Measurements from ENCODE around the gene ADM. TPM values are rescaled to one million over a fixed set of nuclear protein-coding genes. Genes with fewer than 3 reads are reported as not detected.

Gene ADM
- total RNA-seq, 4 donors from 2014 or later = 234 to 350 (median 298) TPM

- TF ChIP-seq, protein P1, sequence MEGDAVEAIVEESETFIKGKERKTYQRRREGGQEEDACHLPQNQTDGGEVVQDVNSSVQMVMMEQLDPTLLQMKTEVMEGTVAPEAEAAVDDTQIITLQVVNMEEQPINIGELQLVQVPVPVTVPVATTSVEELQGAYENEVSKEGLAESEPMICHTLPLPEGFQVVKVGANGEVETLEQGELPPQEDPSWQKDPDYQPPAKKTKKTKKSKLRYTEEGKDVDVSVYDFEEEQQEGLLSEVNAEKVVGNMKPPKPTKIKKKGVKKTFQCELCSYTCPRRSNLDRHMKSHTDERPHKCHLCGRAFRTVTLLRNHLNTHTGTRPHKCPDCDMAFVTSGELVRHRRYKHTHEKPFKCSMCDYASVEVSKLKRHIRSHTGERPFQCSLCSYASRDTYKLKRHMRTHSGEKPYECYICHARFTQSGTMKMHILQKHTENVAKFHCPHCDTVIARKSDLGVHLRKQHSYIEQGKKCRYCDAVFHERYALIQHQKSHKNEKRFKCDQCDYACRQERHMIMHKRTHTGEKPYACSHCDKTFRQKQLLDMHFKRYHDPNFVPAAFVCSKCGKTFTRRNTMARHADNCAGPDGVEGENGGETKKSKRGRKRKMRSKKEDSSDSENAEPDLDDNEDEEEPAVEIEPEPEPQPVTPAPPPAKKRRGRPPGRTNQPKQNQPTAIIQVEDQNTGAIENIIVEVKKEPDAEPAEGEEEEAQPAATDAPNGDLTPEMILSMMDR (IDR thresholded peaks at IDR 0.05; ENCODE audit: low read depth) = no peak
These were observed 36.0 kb upstream of the ADM start for GRCh38 chr11:10268746-10269488.

GRCh38 chr11:10272132-10272531, 32.7 kb upstream of the ADM start:
- TF ChIP-seq, protein P1 (IDR thresholded peaks at IDR 0.05; ENCODE audit: low read depth) = no peak

DNA sequence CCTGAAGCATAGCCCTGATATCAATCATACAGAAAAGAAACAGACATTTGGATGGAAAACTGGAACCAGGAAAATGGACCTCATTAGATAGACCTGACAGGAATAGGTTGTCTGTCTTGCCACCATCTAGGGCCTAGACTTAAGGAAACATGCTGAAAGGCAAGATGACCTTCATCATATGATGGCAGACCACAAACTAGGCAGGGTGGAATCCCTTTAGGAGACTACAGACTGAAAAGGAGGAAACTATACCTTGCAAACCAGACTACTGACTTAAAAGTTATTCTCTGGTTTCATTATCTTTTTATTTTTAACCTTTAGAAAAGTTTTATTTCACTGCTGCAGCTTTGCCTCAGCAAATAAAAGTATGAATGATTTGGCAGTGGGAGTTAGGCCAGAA, 31.1 kb upstream of the ADM start:
- TF ChIP-seq, protein P1 (IDR thresholded peaks at IDR 0.05; ENCODE audit: low read depth) = no peak

- TF ChIP-seq, protein P1 (IDR thresholded peaks at IDR 0.05; ENCODE audit: low read depth) = no peak
These were observed 30.1 kb upstream of the ADM start for GRCh38 chr11:10274726-10275125.

GRCh38 chr11:10275714-10276113, 29.2 kb upstream of the ADM start:
- TF ChIP-seq, protein P1 (IDR thresholded peaks at IDR 0.05; ENCODE audit: low read depth) = no peak

DNA sequence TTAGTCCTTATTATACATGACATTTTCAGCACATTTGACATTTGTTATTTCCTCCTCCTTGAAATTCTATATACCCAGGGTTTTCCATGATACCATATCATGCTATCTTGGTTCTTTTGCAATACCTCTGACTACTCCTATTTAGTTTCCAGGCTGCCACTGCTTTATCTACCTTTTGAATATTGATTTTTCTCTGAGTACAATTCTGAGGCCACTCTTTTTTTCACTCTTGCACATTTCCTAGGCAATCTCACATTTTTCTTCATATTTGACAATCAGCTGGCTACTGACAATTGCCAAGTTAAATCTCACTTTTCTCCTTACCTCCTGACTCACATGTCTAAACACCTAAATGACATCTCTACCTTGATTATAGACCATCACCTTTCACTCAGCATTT, 22.8 kb upstream of the ADM start:
- TF ChIP-seq, protein P1 (IDR thresholded peaks at IDR 0.05; ENCODE audit: low read depth) = no peak

- TF ChIP-seq, protein P1 (IDR thresholded peaks at IDR 0.05; ENCODE audit: low read depth) = no peak
These were observed 20.9 kb upstream of the ADM start for GRCh38 chr11:10283991-10284390.
